Hepatocyte (in vitro differentiated cells): ENCODE data around the gene SH3RF3. TPM values are rescaled to one million over a fixed set of nuclear protein-coding genes. Genes with fewer than 3 reads are reported as not detected.
A peak's percentile ranks its signal among the peaks of the same experiment; 100 is the strongest.

ENCODE experiments used
- DNase-seq: peaks from one replicate; pipeline ENCODE4 v3.0.0-alpha.2; 2016; ENCODE audit warnings: low spot score
- H2AFZ ChIP-seq: fragments of 200-600 bp; sonication (generic); 2 replicates; pipeline ENCODE4 v1.6.0; 2016; ENCODE audit warnings: antibody characterized with exemption, mild to moderate bottlenecking
- H3K27ac ChIP-seq: fragments of 200-600 bp; sonication (generic); 2 replicates; pipeline ENCODE4 v1.5.1; 2016; ENCODE audit warnings: mild to moderate bottlenecking
- H3K27me3 ChIP-seq: fragments of 200-600 bp; sonication (generic); 2 replicates; pipeline ENCODE4 v1.6.1; 2016
- H3K36me3 ChIP-seq: fragments of 200-600 bp; sonication (generic); replicated peaks from 2 replicates; pipeline ENCODE4 v1.5.1; 2016; ENCODE audit warnings: low read depth; ENCODE audit not compliant: insufficient read depth
- H3K4me1 ChIP-seq: fragments of 200-600 bp; sonication (generic); 2 replicates; pipeline ENCODE4 v1.5.1; 2016; ENCODE audit warnings: mild to moderate bottlenecking, moderate library complexity; ENCODE audit not compliant: insufficient read depth
- H3K4me2 ChIP-seq: fragments of 200-600 bp; sonication (generic); 2 replicates; pipeline ENCODE4 v1.6.0; 2016
- H3K4me3 ChIP-seq: fragments of 200-600 bp; sonication (generic); 2 replicates; pipeline ENCODE4 v1.5.1; 2016; ENCODE audit warnings: mild to moderate bottlenecking
- H3K79me2 ChIP-seq: fragments of 200-600 bp; sonication (generic); 2 replicates; pipeline ENCODE4 v1.6.0; 2017; ENCODE audit warnings: mild to moderate bottlenecking
- H3K9me2 ChIP-seq: fragments of 200-600 bp; sonication (generic); replicated peaks from 2 replicates; pipeline ENCODE4 v1.6.0; 2017; ENCODE audit warnings: mild to moderate bottlenecking; ENCODE audit not compliant: insufficient read depth
- H3K9me3 ChIP-seq: fragments of 200-600 bp; sonication (generic); 2 replicates; pipeline ENCODE4 v1.5.1; 2016; ENCODE audit warnings: low read depth, mild to moderate bottlenecking
- H4K20me1 ChIP-seq: fragments of 200-600 bp; sonication (generic); 2 replicates; pipeline ENCODE4 v1.6.0; 2016; ENCODE audit warnings: mild to moderate bottlenecking; ENCODE audit not compliant: insufficient read depth, poor library complexity, severe bottlenecking
- CTCF ChIP-seq: fragments of 200-600 bp; sonication (generic); IDR thresholded peaks from 2 replicates; pipeline ENCODE4 v1.5.1; 2016; ENCODE audit warnings: antibody characterized with exemption, mild to moderate bottlenecking; ENCODE audit not compliant: poor library complexity
- EZH2 ChIP-seq: fragments of 200-600 bp; sonication (generic); IDR thresholded peaks from 2 replicates; pipeline ENCODE4 v1.6.1; 2016; ENCODE audit warnings: antibody characterized with exemption, mild to moderate bottlenecking, borderline replicate concordance
- EZH2phosphoT487 ChIP-seq: fragments of 200-600 bp; sonication (generic); IDR thresholded peaks from one replicate; pipeline ENCODE4 v1.6.1; 2018; ENCODE audit warnings: antibody characterized with exemption, mild to moderate bottlenecking, low read depth, moderate library complexity; ENCODE audit not compliant: unreplicated experiment, severe bottlenecking
- WGBS: methylation state at CpG from one replicate; pipeline ENCODE4 v1.1.6; 2016; ENCODE audit warnings: low lambda C conversion rate; ENCODE audit errors: missing lambda C conversion rate; 5-methylcytosine and 5-hydroxymethylcytosine counted together
- polyA plus RNA-seq: library from polyadenylated mRNA; unstranded; fragments of >200 nt; fragmentation: Nextera tagmentation; extraction: Ambion mirVana; gene quantifications from 2 replicates; pipeline ENCODE4 v1.2.1, GENCODE V29; 2016
- total RNA-seq: library from RNA; depleted of rRNA; stranded (reverse); fragments of >200 nt; gene quantifications from 2 replicates; pipeline ENCODE4 v1.2.3, GENCODE V29; 2014

SH3RF3 gene
- total and polyA plus RNA-seq, 2 experiments from 2014 or later: 1.9 to 2.1 TPM

- Histone ChIP-seq H3K9me2 (no peaks in the 10 kb centered on the region), H3K4me1 (peaks cover 32% of the 10 kb centered on the region), H3K36me3 (no peaks in the 10 kb centered on the region), H2AFZ (no peak overlapping the region), H3K27ac (peak overlapping the region; percentile 7), H3K4me2 (no peak overlapping the region), H3K79me2 (no peaks in the 10 kb centered on the region), H4K20me1 (no peaks in the 10 kb centered on the region), H3K27me3 (no peaks in the 10 kb centered on the region), H3K4me3 (no peak overlapping the region), H3K9me3 (no peaks in the 10 kb centered on the region)
- WGBS: 78% methylated on average over 12 of the region's 12 CpGs
- peak; percentile 59 for DNase-seq
- TF ChIP-seq EZH2 (no peak), CTCF (no peak), EZH2phosphoT487 (no peak)
These were observed 135.8 kb downstream of the SH3RF3 start for GRCh38 chr2:109264595-109265328.

DNA sequence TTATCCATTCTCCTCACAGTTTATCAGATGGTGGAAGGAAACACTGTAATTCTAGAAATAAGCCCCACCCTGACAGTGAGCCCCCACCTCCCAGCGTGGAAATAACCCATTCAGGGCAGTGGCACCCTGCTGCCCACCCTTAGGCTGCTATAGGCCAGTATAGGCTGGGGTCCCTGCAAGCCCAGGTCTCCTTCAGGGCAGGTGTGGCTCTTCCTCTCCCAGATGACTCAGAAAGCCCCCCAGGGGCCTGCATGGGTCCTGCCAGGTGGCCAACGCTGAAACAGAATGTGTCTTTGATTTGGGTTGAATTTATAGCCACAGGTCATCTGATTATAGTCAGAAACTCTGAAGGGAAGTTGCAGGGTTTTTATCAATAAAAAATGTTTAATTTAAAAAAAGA is 136.4 kb downstream of the SH3RF3 start:
- Histone ChIP-seq H3K4me3 (no peak overlapping the region), H3K4me2 (no peak overlapping the region), H3K36me3 (no peaks in the 10 kb centered on the region), H4K20me1 (no peaks in the 10 kb centered on the region), H3K79me2 (no peaks in the 10 kb centered on the region), H3K4me1 (peaks cover 32% of the 10 kb centered on the region), H3K9me2 (no peaks in the 10 kb centered on the region), H3K9me3 (no peaks in the 10 kb centered on the region), H3K27ac (no peak overlapping the region), H2AFZ (no peak overlapping the region), H3K27me3 (no peaks in the 10 kb centered on the region)
- no peak for DNase-seq
- TF ChIP-seq CTCF (no peak), EZH2 (no peak), EZH2phosphoT487 (no peak)
- WGBS: 48% methylated on average over 2 of the region's 2 CpGs

DNA sequence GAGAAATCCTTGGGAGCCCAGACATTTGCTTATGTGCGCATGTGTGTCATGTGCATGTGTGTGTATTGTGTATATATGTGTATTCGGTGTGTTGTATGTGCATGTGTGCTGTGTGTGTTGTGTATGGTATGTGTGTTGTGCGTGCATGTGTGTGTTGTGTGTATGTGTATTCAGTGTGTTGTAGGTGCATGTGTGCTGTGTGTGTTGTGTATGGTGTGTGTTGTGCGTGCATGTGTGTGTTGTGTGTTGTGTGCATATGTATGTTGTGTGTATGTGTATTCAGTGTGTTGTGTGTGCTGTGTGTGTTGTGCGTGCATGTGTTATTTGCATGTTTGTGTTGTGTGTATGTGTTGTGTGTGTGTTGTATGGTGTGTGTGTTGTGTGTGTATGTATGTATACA is 136.9 kb downstream of the SH3RF3 start:
- no peak for TF ChIP-seq EZH2
- TF ChIP-seq CTCF: no peak
- TF ChIP-seq EZH2phosphoT487: no peak
- H3K4me3 ChIP-seq: no peak overlapping the region
- H3K4me1 ChIP-seq: peaks cover 28% of the 10 kb centered on the region
- no peak overlapping the region for H2AFZ ChIP-seq
- no peaks in the 10 kb centered on the region for H3K9me3 ChIP-seq
- H3K4me2 ChIP-seq: no peak overlapping the region
- WGBS: 97% methylated on average over 5 of the region's 5 CpGs
- no peaks in the 10 kb centered on the region for H3K9me2 ChIP-seq
- no peak for DNase-seq
- no peaks in the 10 kb centered on the region for H3K36me3 ChIP-seq
- H3K27me3 ChIP-seq: no peaks in the 10 kb centered on the region
- H3K27ac ChIP-seq: no peak overlapping the region
- H4K20me1 ChIP-seq: no peaks in the 10 kb centered on the region
- no peaks in the 10 kb centered on the region for H3K79me2 ChIP-seq
